NCI-H748 (cell line): ENCODE measurements around the gene DIO3.

ENCODE experiments used
- DNase-seq: peaks from one replicate; lab custom pipeline; 2025; ENCODE audit not compliant: unreplicated experiment; lab: John Stamatoyannopoulos, UW

The DIO3 gene

DNA sequence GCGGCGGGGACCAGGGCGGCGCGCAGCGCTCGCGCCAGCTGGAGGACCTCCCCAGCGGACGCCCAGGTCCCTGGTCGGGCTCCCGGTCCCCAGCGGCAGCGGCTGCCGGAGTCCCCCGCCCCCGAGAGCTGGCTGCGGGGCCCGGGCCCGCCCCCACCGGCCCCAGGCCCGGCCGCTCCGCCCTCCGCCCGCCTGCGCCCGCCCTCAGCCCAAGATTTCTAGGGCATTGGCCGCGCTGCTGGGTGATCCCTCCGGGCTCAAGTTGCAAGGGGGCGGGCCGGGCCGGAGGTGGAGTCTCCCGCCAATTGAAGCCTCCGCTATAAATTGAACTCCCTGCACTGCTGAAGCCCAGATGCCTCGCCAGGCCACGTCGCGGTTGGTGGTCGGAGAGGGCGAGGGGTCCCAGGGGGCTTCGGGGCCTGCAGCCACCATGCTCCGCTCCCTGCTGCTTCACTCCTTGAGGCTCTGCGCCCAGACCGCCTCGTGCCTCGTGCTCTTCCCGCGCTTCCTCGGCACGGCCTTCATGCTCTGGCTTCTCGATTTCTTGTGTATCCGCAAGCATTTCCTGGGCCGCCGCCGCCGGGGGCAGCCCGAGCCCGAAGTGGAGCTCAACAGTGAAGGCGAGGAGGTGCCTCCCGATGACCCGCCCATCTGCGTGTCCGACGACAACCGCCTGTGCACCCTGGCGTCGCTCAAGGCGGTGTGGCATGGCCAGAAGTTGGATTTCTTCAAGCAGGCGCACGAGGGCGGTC lies at the start of gene DIO3:
Gene DIO3 (plus strand): TSS at position 351 of the 752 bp plus-strand sequence.
- peak; percentile 92 for DNase-seq

GRCh38 chr14:101511620-101512375 lies 49.5 kb upstream of the DIO3 start:
- DNase-seq: no peak

- no peak for DNase-seq
Measured at GRCh38 chr14:101512376-101512695, 49.0 kb upstream of the DIO3 start.

- no peak for DNase-seq
Measured at GRCh38 chr14:101514136-101514535, 47.2 kb upstream of the DIO3 start.

GRCh38 chr14:101516401-101516800 lies 44.9 kb upstream of the DIO3 start:
- DNase-seq: no peak

- no peak for DNase-seq
Measured at GRCh38 chr14:101518611-101519473, 42.5 kb upstream of the DIO3 start.

DNA sequence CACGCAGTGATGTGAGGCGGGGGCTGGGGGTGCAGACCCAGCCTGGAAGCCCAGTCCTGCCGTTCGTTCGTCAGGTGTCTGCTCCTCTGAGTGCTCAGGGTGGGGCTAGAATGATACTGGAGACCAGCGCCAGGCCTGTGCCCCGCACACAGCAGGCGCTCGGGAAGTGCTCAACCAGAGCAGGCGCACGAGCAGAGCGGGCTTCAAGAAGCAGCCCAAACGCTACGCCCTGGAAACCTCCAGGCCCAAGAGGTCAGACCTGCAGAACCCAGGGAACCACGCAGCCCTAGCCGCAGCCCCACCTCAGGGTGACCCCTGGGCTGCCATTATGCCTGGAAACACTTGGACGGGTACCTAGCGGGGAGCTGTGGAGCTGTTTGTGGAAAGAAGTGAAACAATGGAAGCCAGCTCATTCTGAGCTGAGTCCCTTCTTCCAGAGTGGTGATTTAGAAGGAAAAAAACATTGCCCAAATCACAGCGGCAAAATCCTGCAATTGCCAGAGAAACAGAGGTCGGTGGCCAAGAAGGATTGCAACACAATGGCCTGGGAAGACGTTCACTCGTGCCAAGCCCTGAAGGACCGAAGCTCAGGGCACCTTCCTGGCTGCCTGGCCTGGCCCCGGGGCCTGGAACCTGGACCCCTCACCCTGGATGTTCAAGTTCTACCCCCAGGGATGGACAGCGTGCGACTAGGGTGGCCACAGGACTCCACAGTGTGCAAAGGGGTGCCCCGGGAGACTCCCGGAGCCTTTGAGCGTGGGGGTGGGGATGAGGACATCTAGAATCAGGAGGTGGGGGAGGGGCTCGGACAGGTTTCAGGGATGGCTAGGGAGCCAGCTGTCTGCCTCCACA lies 40.4 kb upstream of the DIO3 start:
- DNase-seq: no peak

DNA sequence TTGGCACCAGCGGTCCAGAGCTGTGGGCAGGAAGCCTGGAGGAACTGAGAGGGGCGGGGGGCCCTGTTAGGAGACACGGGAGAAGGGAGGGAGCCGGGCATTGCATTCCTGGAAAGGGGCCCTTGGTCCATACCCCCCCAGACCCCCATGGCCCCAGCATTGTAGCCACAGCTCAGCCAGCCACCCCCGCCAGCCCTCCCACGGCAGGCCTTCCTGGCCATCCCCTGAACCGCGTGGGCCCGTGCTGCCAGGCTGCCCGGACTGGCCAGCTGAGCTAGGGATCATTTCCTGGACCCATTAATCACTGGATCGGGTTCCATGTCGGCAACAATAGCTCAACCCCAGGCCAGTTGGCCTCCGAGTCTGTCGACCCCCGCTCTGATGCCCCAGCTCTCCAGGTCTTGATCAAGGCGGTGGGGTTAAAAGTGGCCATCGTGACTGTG lies 39.8 kb upstream of the DIO3 start:
- no peak for DNase-seq

GRCh38 chr14:101521978-101522377 lies 39.3 kb upstream of the DIO3 start:
- no peak for DNase-seq

GRCh38 chr14:101525640-101526527 lies 35.4 kb upstream of the DIO3 start:
- DNase-seq: peak; percentile 47

DNA sequence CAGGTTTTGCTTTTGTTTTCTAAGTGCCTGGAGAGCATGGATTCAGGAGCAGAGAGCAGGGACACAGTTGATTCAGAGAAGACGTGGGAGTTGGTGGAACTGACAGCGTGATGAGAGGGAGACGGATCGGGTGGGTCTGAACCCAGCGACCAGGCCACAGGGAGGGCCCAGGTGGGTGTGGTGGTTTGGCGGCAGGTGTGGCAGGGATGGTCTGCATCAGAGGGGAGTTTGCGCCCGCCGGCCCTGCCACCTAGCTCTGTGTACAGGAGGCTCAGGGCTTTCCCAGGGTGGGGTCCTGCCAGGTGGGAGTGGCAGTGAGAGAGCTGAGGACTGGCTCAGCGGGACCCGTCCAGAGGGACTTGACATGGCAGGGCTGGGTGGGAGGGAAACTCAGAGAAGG lies 33.3 kb upstream of the DIO3 start:
- no peak for DNase-seq

- DNase-seq: no peak
Measured at GRCh38 chr14:101529079-101529478, 32.2 kb upstream of the DIO3 start.

- no peak for DNase-seq
Measured at GRCh38 chr14:101534198-101534597, 27.1 kb upstream of the DIO3 start.

GRCh38 chr14:101535232-101535631 lies 26.1 kb upstream of the DIO3 start:
- no peak for DNase-seq

DNA sequence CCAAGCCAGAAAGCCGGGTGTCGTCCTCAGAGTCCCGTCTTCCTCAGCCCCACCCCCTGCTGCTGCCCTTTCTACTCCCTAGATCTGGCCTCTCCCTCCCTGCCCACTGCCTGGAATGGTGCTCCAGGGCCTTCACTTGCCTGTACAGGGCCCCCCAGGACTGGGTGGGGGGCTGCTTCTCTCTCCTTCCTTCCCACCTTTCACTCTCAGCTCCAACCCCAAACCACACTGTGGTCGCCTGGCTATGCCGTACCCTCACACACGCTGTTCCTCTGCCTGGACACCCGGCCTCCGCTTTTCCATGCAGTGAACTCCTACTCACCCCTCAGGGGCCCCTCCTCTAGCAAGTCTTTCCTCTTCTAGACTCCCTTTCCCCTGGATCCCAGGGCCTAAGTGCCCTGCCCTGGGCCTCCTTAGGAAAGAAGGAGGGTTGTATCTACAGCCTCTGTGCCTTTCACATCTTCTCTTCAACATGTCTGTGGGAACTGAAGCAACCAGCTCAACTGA lies 25.5 kb upstream of the DIO3 start:
- DNase-seq: no peak

- DNase-seq: no peak
Measured at GRCh38 chr14:101537286-101537685, 24.0 kb upstream of the DIO3 start.

GRCh38 chr14:101538878-101539277 lies 22.4 kb upstream of the DIO3 start:
- DNase-seq: no peak

- no peak for DNase-seq
Measured at GRCh38 chr14:101539880-101540279, 21.4 kb upstream of the DIO3 start.
